K562 (cell line): ENCODE measurements around the gene GJE1. TPM values are rescaled to one million over a fixed set of nuclear protein-coding genes. Genes with fewer than 3 reads are reported as not detected.

Experiments used
- ARID2 ChIP-seq: fragments of 450-650 bp; IDR thresholded peaks from 2 replicates; pipeline ENCODE4 v1.6.1; 2017; ENCODE audit warnings: antibody characterized with exemption, mild to moderate bottlenecking
- CBX1 ChIP-seq: sonication (generic); IDR thresholded peaks from 2 replicates; pipeline ENCODE4 v1.6.1; 2016; ENCODE audit warnings: antibody characterized with exemption, low read depth, mild to moderate bottlenecking
- CBX2 ChIP-seq: fragments of 200-600 bp; sonication (generic); IDR thresholded peaks from one replicate; pipeline ENCODE4 v1.6.1; 2012; ENCODE audit warnings: mild to moderate bottlenecking, low read length, inconsistent platforms; ENCODE audit not compliant: insufficient read depth, poor library complexity, severe bottlenecking
- CREBBP ChIP-seq: IDR thresholded peaks from one replicate; pipeline ENCODE4 v1.6.1; 2012; ENCODE audit warnings: low read depth, mild to moderate bottlenecking, control low read depth, inconsistent platforms, low read length
- E2F3 ChIP-seq: fragments of 250-450 bp; sonication (Bioruptor Pico); IDR thresholded peaks from 2 replicates; pipeline ENCODE4 v1.4.0; 2020; ENCODE audit warnings: mild to moderate bottlenecking
- EZH2 ChIP-seq: IDR thresholded peaks from 2 replicates; pipeline ENCODE4 v1.6.1; 2012; ENCODE audit warnings: low read depth, mild to moderate bottlenecking, inconsistent platforms, low read length, borderline replicate concordance
- ILK ChIP-seq: fragments of 450-650 bp; IDR thresholded peaks from 2 replicates; pipeline ENCODE4 v1.6.1; 2016; ENCODE audit warnings: missing genetic modification characterization, low read depth, mild to moderate bottlenecking, missing compliant biosample characterization, moderate library complexity, borderline replicate concordance
- L3MBTL2 ChIP-seq: fragments of 450-650 bp; IDR thresholded peaks from 2 replicates; pipeline ENCODE4 v1.6.1; 2016; ENCODE audit warnings: mild to moderate bottlenecking, moderate library complexity
- MIER1 ChIP-seq: fragments of 450-650 bp; IDR thresholded peaks from 2 replicates; pipeline ENCODE4 v1.6.1; 2016; ENCODE audit warnings: antibody characterized with exemption, mild to moderate bottlenecking, low read depth
- PTBP1 ChIP-seq: fragments of 200-400 bp; formaldehyde crosslinking; IDR thresholded peaks from 2 replicates; pipeline ENCODE4 v1.6.1; 2017; ENCODE audit warnings: low read depth, low read length
- SIX5 ChIP-seq, 2 experiments: IDR thresholded peaks; 2 replicates each; pipeline ENCODE4 v1.6.1; 2011; ENCODE audit warnings: low read length in 2 of 2, borderline replicate concordance in 1 of 2, low read depth in 1 of 2, mild to moderate bottlenecking in 1 of 2, moderate library complexity in 1 of 2; ENCODE audit not compliant: insufficient read depth in 1 of 2
- SNIP1 ChIP-seq: fragments of 450-650 bp; IDR thresholded peaks from 2 replicates; pipeline ENCODE4 v1.7.1; 2017; ENCODE audit warnings: low read depth, mild to moderate bottlenecking
- TFAM ChIP-seq: fragments of 250-450 bp; sonication (Bioruptor Pico); conservative IDR thresholded peaks from 2 replicates; pipeline ENCODE4 v1.5.0; 2021; ENCODE audit warnings: mild to moderate bottlenecking, moderate library complexity
- YBX1 ChIP-seq: fragments of 450-650 bp; IDR thresholded peaks from 2 replicates; pipeline ENCODE4 v1.7.1; 2016; ENCODE audit warnings: mild to moderate bottlenecking
- ZNF175 ChIP-seq: fragments of 200-800 bp; sonication (Bioruptor generic); IDR thresholded peaks from 2 replicates; pipeline ENCODE4 v1.6.1; 2016; ENCODE audit warnings: low read depth, mild to moderate bottlenecking, missing genetic modification characterization, missing compliant biosample characterization
- ZNF224 ChIP-seq: sonication (generic); formaldehyde crosslinking; IDR thresholded peaks from 2 replicates; pipeline ENCODE4 v1.8.0; 2022; ENCODE audit warnings: mild to moderate bottlenecking, missing genetic modification reagents
- ZNF696 ChIP-seq: fragments of 250-450 bp; sonication (Bioruptor Pico); conservative IDR thresholded peaks from 2 replicates; pipeline ENCODE4 v1.4.0; 2020; ENCODE audit warnings: mild to moderate bottlenecking, moderate library complexity
- polyA plus RNA-seq, 8 experiments: library from polyadenylated mRNA; depleted of rRNA in 4 of 8; stranded (reverse) in 5 of 8; unstranded in 3 of 8; fragments of >200 nt; fragmentation: Nextera tagmentation in 2 of 8; fragmentation: Illumina TruSeq in 1 of 8; extraction: Ambion mirVana in 2 of 8; extraction: Trizol in 1 of 8; gene quantifications; 2 replicates each; pipeline versions ENCODE4 v1.2.1 to v1.2.3, GENCODE V29; 2011 to 2014; ENCODE audit warnings: inconsistent platforms in 1 of 8, missing spikeins in 1 of 8
- total RNA-seq, 7 experiments: library from RNA; depleted of rRNA in 6 of 7; stranded (reverse); fragments of >200 nt in 6 of 7; fragmentation: Illumina TruSeq in 2 of 7; extraction: Trizol in 2 of 7; gene quantifications; 2 replicates each; pipeline versions ENCODE4 v1.2.1 to v1.2.3, GENCODE V29; 2011 to 2021; ENCODE audit warnings: low replicate concordance in 1 of 7
- TF ChIP-seq, protein P1 (sequence below): fragments of 250-450 bp; sonication (Bioruptor Pico); IDR thresholded peaks from 2 replicates; pipeline ENCODE4 v1.8.0; 2021; ENCODE audit warnings: borderline replicate concordance, mild to moderate bottlenecking, moderate library complexity; ENCODE audit not compliant: poor library complexity, severe bottlenecking
- TF ChIP-seq, protein P2 (sequence below): IDR thresholded peaks from 3 replicates; pipeline ENCODE4 v1.6.1; 2011; ENCODE audit warnings: borderline replicate concordance, mild to moderate bottlenecking, moderate library complexity; ENCODE audit not compliant: insufficient read length; ENCODE audit errors: extremely low read depth
- TF ChIP-seq, protein P3 (sequence below): IDR thresholded peaks from 2 replicates; pipeline ENCODE4 v1.6.1; 2011; ENCODE audit not compliant: insufficient read length; ENCODE audit errors: extremely low read depth
- TF ChIP-seq, protein P4 (sequence below): fragments of 200-800 bp; sonication (Bioruptor generic); IDR thresholded peaks from 2 replicates; pipeline ENCODE4 v1.6.1; 2017; ENCODE audit warnings: missing genetic modification characterization, missing compliant biosample characterization

GJE1 gene
- total and polyA plus RNA-seq, 9 of the 15 experiments (the other 6 are each of a cell fraction or from before 2014, with no cell fraction given), result not detected

DNA sequence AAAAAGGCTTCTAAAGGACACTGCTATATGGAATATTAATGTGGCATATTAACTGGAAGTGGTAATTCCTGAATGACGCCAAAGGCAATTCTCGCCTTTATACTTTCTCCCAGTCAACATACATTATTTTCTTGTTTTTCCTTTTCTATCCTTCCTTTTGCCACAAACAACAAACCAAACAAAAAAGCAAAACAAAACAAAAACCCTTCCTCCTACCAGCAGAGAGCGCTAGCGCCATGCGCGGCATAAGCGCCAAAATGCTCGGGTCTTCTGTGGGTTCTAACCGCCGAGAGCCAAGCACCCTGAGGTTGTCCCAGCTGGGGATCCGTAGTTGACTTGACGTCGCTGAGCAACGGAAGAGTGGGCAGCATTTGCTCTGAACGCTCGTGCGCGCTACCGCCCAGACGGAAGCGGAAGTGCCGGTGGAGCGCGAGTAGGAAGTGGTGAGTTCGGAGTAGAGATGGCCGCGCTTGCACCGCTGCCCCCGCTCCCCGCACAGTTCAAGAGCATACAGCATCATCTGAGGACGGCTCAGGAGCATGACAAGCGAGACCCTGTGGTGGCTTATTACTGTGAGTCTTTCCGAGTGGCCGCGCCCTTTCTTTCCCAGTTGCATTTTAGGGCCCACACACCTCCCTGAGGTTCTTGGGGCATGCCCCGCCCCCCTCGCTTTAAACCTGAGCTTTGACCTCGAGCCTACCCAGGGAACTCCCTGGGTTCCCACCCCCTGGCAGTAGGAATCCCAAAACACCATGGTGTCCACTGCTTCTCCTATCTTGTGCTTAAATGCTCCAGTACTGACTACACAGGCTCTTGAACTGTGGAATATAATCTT lies 14.3 kb downstream of the GJE1 start, which contains the start of the genes NMBR and VTA1 (continued):
- TF ChIP-seq, protein P1, sequence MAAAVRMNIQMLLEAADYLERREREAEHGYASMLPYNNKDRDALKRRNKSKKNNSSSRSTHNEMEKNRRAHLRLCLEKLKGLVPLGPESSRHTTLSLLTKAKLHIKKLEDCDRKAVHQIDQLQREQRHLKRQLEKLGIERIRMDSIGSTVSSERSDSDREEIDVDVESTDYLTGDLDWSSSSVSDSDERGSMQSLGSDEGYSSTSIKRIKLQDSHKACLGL (CRISPR knock-in tag), result no peak
- no peak for TF ChIP-seq YBX1
- 0 out of 4 replicates have a peak, but pooled peaks of 1 of the 2 experiments have one; percentile 27 for TF ChIP-seq SIX5 (IDR thresholded peaks at IDR 0.05; ENCODE audit: borderline replicate concordance in 1 of 2, insufficient read depth in 1 of 2, low read depth in 1 of 2, low read length in 2 of 2)
- TF ChIP-seq TFAM (CRISPR knock-in tag), result no peak
- TF ChIP-seq, protein P2, sequence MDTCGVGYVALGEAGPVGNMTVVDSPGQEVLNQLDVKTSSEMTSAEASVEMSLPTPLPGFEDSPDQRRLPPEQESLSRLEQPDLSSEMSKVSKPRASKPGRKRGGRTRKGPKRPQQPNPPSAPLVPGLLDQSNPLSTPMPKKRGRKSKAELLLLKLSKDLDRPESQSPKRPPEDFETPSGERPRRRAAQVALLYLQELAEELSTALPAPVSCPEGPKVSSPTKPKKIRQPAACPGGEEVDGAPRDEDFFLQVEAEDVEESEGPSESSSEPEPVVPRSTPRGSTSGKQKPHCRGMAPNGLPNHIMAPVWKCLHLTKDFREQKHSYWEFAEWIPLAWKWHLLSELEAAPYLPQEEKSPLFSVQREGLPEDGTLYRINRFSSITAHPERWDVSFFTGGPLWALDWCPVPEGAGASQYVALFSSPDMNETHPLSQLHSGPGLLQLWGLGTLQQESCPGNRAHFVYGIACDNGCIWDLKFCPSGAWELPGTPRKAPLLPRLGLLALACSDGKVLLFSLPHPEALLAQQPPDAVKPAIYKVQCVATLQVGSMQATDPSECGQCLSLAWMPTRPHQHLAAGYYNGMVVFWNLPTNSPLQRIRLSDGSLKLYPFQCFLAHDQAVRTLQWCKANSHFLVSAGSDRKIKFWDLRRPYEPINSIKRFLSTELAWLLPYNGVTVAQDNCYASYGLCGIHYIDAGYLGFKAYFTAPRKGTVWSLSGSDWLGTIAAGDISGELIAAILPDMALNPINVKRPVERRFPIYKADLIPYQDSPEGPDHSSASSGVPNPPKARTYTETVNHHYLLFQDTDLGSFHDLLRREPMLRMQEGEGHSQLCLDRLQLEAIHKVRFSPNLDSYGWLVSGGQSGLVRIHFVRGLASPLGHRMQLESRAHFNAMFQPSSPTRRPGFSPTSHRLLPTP, result no peak
- no peak for TF ChIP-seq CBX2
- TF ChIP-seq, protein P3, sequence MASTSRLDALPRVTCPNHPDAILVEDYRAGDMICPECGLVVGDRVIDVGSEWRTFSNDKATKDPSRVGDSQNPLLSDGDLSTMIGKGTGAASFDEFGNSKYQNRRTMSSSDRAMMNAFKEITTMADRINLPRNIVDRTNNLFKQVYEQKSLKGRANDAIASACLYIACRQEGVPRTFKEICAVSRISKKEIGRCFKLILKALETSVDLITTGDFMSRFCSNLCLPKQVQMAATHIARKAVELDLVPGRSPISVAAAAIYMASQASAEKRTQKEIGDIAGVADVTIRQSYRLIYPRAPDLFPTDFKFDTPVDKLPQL, result no peak
- peak; percentile 85 for TF ChIP-seq L3MBTL2
- peak; percentile 70 for TF ChIP-seq CBX1
- TF ChIP-seq SNIP1, result peak; percentile 61; the same call in 1 of the 2 replicates
- TF ChIP-seq, protein P4, sequence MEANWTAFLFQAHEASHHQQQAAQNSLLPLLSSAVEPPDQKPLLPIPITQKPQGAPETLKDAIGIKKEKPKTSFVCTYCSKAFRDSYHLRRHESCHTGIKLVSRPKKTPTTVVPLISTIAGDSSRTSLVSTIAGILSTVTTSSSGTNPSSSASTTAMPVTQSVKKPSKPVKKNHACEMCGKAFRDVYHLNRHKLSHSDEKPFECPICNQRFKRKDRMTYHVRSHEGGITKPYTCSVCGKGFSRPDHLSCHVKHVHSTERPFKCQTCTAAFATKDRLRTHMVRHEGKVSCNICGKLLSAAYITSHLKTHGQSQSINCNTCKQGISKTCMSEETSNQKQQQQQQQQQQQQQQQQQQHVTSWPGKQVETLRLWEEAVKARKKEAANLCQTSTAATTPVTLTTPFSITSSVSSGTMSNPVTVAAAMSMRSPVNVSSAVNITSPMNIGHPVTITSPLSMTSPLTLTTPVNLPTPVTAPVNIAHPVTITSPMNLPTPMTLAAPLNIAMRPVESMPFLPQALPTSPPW (CRISPR knock-in tag), result peak; percentile 84
- no peak for TF ChIP-seq MIER1
- TF ChIP-seq ILK (tag), result no peak
- no peak for TF ChIP-seq ZNF175 (CRISPR knock-in tag)
- TF ChIP-seq E2F3 (CRISPR knock-in tag), result peak; percentile 79; the same call in 1 of the 2 replicates
- no peak for TF ChIP-seq PTBP1
- no peak for TF ChIP-seq EZH2
- no peak for TF ChIP-seq ZNF696 (CRISPR knock-in tag)
- TF ChIP-seq ARID2, result peak; percentile 81; the same call in 1 of the 2 replicates
- TF ChIP-seq CREBBP, result no peak
- no peak for TF ChIP-seq ZNF224 (CRISPR knock-in tag)
